Mammary epithelial cell (primary cell): Measurements from ENCODE around the gene FHL3.

Experiments used
- EZH2 ChIP-seq: IDR thresholded peaks from 2 replicates; pipeline ENCODE4 v1.6.1; 2012; ENCODE audit warnings: low read length, inconsistent platforms, borderline replicate concordance
- TF ChIP-seq, protein P1 (sequence below), 2 donors: IDR thresholded peaks in 1 of 2; conservative IDR thresholded peaks in 1 of 2; 2 replicates each; pipeline ENCODE4 v1.5.1; 2011 to 2012; ENCODE audit warnings: inconsistent platforms in 2 of 2, low read length in 2 of 2, mild to moderate bottlenecking in 2 of 2, control low read depth in 1 of 2, low read depth in 1 of 2; ENCODE audit not compliant: insufficient read depth in 1 of 2; ENCODE audit errors: extremely low read depth in 1 of 2

DNA sequence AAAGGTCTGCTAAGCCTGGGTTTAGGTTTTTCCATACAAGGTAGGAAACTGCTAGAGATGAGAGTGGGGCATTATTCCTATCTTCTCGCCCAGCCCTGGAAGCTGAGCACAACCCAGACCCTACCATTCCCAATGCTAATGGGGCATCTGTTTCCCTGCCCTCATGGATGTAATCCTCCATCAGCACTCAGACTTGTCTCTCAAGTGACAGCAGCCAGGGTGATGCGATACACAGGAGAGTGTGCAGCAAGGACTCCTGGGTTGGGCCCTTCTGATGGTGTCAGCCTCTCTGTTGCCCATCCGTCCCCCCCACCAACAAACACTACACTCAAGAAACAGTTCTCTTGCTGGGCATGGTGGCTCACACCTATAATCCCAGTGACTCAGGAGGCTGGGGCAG is 52.6 kb downstream of the FHL3 start:
- TF ChIP-seq, protein P1, sequence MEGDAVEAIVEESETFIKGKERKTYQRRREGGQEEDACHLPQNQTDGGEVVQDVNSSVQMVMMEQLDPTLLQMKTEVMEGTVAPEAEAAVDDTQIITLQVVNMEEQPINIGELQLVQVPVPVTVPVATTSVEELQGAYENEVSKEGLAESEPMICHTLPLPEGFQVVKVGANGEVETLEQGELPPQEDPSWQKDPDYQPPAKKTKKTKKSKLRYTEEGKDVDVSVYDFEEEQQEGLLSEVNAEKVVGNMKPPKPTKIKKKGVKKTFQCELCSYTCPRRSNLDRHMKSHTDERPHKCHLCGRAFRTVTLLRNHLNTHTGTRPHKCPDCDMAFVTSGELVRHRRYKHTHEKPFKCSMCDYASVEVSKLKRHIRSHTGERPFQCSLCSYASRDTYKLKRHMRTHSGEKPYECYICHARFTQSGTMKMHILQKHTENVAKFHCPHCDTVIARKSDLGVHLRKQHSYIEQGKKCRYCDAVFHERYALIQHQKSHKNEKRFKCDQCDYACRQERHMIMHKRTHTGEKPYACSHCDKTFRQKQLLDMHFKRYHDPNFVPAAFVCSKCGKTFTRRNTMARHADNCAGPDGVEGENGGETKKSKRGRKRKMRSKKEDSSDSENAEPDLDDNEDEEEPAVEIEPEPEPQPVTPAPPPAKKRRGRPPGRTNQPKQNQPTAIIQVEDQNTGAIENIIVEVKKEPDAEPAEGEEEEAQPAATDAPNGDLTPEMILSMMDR (conservative IDR thresholded peaks at IDR 0.05 in 1 of 2, IDR thresholded peaks at IDR 0.05 in 1 of 2; ENCODE audit: extremely low read depth in 1 of 2, insufficient read depth in 1 of 2, low read depth in 1 of 2, low read length in 2 of 2), result no peak
- TF ChIP-seq EZH2, result no peak
